Stimulated activated CD4-positive, alpha-beta T cell treated with anti-CD3 and anti-CD28 coated beads, Interleukin-12 subunit alpha, Interleukin-12 subunit beta, amount 100 ng/mL, for 48 hours (primary cell): ENCODE measurements around the gene FGD5.

Source experiments
- DNase-seq, 3 donors: peaks; one replicate each; pipeline ENCODE4 v3.0.0-alpha.2; 2020; ENCODE audit warnings: low read depth in 2 of 3, low spot score in 1 of 3

The FGD5 gene

GRCh38 chr3:14871456-14872200 is 52.9 kb downstream of the FGD5 start:
- DNase-seq, result no peak

- DNase-seq, result no peak
Observed at GRCh38 chr3:14872706-14873105, 53.9 kb downstream of the FGD5 start.

- no peak for DNase-seq
Observed at GRCh38 chr3:14874784-14875183, 56.0 kb downstream of the FGD5 start.

- no peak for DNase-seq
Observed at GRCh38 chr3:14875411-14876175, 56.8 kb downstream of the FGD5 start.

- no peak for DNase-seq
Observed at GRCh38 chr3:14876921-14877333, 58.2 kb downstream of the FGD5 start.

- no peak for DNase-seq
Observed at GRCh38 chr3:14877469-14877868, 58.7 kb downstream of the FGD5 start.

- no peak for DNase-seq
Observed at GRCh38 chr3:14879211-14879874, 60.6 kb downstream of the FGD5 start.

GRCh38 chr3:14880447-14881106 is 61.8 kb downstream of the FGD5 start:
- no peak for DNase-seq

GRCh38 chr3:14883226-14883625 is 64.5 kb downstream of the FGD5 start:
- DNase-seq, result no peak

- peak in 1 of 3 donors; percentile 16 for DNase-seq
Observed at GRCh38 chr3:14884665-14885064, 65.9 kb downstream of the FGD5 start.

GRCh38 chr3:14885307-14885706 is 66.5 kb downstream of the FGD5 start:
- no peak for DNase-seq

- DNase-seq, result no peak
Observed at GRCh38 chr3:14886101-14886500, 67.3 kb downstream of the FGD5 start.

GRCh38 chr3:14889205-14889604 is 70.4 kb downstream of the FGD5 start:
- no peak for DNase-seq

GRCh38 chr3:14889943-14890342 is 71.2 kb downstream of the FGD5 start:
- DNase-seq, result no peak

- DNase-seq, result no peak
Observed at GRCh38 chr3:14890476-14890875, 71.7 kb downstream of the FGD5 start.

- DNase-seq, result no peak
Observed at GRCh38 chr3:14891135-14892132, 72.7 kb downstream of the FGD5 start.

- no peak for DNase-seq
Observed at GRCh38 chr3:14892226-14892625, 73.5 kb downstream of the FGD5 start.

GRCh38 chr3:14894085-14894484 is 75.3 kb downstream of the FGD5 start:
- DNase-seq, result no peak

- no peak for DNase-seq
Observed at GRCh38 chr3:14897266-14897665, 78.5 kb downstream of the FGD5 start.

- DNase-seq, result no peak
Observed at GRCh38 chr3:14898929-14899328, 80.2 kb downstream of the FGD5 start.
